NCI-H2081 (cell line): ENCODE data around the gene NPB.

Experiments used
- DNase-seq, 2 experiments: peaks; one replicate each; lab custom pipeline; 2025; lab: John Stamatoyannopoulos, UW

The NPB gene

GRCh38 chr17:81926451-81927151 is 24.6 kb downstream of the NPB start:
- peak in 1 of 2 experiments; percentile 58 for DNase-seq

DNA sequence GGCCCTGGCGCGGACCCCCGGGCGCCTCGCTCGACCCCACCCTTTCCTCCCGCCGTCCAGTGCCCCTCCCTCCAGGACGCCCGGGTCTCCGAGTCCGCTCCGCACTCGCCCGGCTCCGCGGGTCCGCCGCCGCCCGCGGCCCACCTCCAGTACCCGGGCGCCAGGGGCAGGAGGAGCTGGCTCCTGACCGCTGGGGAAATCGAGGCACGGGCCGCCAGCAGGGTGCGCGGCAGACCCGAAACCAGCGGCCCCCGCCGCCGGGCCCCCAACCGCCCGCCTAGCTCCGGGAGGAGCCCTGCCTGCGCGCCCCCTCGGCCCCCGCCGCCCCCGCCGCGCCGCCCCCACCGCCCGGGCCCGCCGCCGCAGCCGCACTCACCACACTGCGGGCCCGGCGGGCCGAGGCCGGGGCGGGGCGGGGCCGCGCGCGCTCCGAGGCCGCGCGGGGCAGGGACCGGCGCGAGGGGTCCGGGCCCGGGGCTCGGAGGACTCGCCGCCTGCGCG is 25.2 kb downstream of the NPB start:
- no peak for DNase-seq

- peak; percentile 98 for DNase-seq
Measured at GRCh38 chr17:81927653-81928543, 25.9 kb downstream of the NPB start, which contains the start of gene MAFG. Gene MAFG, minus strand, starts transcription at chr17:81927735. Its CDS starts 4,550 bp downstream, at chr17:81923185.

DNA sequence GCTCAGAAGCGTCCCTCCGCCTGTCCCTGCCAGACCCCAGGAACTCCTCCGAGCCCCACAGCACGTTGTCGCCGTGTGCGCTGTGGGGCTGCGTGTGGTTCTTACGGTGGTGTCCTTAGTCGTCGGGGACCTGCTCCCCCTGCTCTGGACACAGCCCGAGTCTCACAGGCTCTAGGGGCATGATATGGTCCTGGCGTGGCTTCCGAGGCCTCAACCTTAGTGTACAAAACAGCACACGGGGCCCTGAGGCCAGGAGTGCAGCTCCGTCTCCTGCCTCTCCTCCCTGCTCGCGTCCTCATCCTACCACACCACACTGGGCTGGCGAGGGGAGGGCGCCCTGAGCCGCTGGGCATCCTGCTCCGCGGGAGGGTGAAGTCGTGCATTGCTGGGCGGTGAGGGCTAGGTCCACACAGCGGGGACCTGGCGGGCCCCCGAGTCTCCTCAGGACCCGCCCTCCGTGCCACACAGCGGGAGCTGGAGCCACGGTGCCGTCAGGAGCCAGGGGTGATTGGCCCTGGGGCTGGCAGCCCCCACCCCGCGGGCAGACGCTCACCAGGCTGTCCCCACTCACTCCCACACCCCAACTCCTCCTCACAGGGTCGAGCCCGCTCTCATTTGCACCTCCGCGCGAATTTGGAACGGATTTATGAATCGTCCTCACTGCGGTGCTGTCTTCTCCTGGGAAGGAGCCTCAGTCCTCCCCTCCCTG is 26.7 kb downstream of the NPB start:
- DNase-seq: peak; percentile 36 to 63

DNA sequence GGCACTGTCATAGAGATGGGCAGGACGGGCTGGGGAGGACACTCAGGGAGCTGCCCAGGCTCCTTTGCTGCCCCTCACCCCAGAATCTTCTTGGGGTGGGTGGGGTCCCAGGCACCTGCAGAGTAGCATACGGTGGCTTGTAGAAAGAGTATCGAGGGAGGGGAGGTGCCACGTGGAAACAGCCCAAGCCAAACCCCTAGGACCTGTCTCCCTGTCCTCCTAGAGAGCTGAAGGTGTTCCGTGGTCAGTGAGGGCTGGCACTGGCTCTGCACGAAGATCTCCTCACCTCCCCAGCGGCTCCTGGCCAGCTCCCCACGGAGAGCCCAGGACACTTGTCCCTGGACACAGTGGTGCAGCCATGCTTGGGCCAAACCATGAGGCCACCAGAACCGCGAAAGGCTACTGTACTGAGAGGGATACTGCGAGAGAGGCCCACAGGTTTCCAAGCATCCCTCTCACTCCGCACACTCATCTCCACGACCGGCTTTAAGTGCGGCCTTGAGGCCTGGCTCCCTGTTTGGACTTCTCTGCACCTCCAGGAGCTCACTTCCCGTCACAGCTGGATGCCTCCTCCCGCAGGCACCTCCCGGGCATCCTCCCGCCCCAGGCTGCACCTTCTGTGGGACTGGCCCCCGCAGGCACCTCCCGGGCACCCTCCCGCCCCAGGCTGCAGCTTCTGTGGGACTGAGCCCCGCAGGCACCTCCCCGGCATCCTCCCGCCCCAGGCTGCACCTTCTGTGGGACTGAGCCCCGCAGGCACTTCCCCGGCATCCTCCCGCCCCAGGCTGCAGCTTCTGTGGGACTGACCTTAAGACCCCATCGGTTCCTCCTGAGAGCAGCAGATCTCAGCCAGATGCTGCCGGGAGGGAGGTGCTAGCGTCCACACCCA is 27.5 kb downstream of the NPB start:
- DNase-seq: no peak

DNA sequence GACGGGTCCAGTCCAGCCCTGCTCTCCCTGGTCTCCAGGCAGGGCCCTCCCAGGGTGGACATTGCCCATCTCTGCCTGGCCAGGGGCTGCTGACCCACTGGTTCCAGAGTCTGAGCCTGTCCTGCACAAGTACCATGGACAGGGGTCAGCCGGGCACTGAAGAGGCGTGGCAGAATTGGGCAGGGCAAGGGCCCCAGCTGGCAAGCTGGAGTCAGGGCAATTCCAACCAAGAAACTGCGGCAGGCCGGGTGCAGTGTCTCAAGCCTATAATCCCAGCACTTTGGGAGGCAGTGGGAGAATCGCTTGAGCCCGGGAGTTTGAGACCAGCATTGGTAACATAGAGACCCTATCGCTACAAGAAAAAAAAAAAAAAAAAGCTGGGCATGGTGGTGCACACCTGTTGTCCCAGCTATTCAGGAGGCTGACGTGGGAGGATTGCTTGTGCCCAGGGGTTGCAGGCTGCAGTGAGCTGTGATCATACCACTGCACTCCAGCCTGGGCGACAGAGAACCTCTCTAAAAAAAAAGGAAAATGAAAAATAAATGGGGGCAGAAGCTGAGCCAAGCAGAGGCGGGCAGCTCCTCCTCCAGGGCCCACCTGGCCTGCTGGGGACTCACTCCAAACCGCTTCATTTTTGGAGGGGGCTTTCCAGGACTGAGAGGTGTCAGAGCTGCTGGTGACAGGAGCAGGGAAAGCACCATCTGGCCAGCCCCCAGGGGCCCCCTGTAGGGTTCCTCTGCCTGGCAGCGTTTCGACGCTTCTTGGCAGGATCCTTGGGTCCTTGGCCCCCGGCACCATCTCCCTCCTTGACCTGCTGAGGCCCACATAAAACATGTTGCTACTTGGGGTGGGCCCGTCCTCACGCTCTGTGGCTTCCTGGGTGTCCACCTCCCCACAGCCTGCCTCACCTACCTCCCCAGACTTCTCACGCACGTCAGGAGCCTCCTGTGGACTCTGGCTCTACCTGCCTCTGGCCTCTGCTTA is 28.4 kb downstream of the NPB start:
- DNase-seq: no peak

DNA sequence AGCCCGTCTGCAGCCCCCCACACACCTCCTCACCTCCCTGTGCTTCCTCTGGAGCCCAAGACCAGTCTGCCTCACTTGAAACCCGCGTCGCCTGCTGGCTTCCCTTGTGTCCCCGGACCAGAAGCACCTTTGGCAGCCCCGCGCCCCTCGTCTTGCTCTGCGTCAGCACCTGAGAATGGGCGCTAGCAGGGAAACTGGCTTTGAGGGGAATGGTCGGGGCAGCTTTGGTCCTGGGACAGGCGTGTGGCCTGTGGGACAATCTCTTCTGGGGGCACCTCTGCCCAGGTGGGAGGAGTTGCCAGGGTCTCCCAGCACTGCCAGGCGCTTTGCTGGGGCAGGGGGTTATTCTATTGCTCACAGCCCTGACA is 29.1 kb downstream of the NPB start:
- DNase-seq: no peak

GRCh38 chr17:81931557-81932332 is 29.7 kb downstream of the NPB start:
- peak in 1 of 2 experiments; percentile 50 for DNase-seq

DNA sequence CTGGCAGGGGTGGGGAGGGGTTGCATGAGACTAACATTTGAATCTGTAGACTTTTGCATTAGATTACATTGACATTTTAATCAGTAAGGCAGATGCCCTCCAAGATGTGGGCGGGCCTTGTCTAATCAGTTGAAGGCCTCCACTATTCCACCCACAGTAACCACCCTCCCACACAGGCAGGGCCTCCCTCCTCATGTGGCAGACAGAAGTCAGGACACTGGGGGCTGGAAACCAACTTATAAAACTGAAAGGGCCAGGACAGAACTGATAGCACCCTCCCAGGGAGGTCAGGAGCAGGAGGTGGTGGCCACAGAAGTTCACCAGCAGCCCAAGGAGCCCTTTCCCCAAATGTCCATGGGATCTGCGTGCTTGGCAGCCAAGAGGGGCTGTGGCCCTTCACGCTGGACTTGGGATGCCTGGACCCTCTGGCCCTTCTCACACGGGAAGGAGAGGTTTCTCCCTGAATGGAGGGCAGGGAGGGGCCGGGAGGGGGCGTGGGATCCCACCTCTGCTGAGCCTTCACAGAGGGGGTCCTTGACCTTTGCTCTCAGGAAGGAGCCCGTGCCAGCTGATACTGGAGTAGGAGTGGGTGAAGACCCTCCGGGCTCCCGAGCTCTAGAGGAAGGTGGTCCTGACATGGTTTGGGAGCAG is 30.4 kb downstream of the NPB start:
- no peak for DNase-seq

GRCh38 chr17:81933178-81933699 is 31.2 kb downstream of the NPB start:
- DNase-seq: no peak

DNA sequence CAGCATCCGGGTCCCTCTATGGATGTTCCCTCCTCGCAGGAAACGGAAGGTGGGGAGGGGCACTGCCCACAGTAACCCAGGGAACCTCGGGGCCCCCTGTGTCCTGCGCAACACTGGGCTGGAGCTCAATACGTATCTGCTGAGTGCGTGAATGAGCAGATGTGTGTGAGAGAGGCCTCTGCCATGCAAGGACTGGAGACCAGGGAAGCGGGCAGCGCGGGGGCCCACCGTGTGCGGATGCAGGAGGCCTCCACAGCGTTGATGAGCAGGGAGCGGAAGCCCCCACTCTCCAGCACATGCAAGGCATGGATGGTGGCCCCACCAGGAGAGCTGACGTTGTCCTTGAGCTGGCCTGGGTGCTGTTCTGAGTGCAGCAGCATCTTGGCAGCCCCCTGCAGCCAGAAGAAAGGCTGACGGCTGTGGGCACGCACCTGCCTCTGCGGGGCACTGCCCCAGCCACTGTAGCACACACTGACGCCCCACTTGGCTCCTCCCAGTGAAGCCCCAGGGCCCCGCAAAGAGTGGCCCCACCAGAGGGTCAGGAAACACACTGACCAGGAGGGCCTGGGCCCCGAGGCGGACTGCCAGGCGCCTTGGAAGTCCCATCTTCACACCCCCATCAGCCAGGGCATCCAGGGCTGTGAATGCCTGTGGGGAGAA is 32.2 kb downstream of the NPB start:
- DNase-seq: no peak

- no peak for DNase-seq
Measured at GRCh38 chr17:81934850-81935708, 33.0 kb downstream of the NPB start.

DNA sequence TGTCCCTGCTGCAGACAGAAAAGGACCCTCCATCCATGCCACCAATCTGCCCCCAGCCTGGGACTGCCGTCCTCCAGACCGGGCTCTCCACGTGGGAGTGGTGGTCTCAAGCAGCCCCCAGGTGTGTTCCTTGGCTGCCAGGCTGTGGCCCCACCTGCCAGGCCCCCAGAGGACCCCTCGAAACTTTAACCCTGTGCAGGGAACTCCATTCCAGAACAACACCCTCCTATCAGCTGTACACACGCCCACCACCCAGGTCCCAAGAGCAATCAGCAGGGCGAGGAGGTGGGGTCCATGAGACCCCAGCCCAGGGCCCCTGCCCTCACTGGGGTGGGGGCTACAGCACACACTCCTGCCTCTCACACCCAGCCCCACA is 33.7 kb downstream of the NPB start:
- DNase-seq: no peak

DNA sequence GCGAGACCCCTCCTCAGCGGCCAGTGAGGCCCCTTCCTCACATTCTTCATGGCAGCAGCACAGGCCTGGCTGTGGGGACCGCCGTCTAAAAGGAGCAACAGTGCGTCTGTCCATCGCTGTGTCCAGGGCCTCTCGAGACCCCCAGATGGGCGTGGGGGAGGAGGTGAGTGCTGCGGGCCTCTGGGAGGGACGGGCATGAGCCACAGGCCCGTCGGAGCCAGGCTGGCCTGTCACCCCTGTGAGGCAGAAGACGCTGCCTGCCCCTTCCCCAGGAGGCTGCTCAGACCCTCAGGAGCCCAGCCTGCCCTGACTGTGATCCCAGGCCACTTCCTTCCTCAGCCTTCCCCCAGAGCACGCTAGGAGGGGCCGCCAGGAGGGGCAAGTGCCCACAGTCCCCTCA is 37.2 kb downstream of the NPB start:
- DNase-seq: no peak

DNA sequence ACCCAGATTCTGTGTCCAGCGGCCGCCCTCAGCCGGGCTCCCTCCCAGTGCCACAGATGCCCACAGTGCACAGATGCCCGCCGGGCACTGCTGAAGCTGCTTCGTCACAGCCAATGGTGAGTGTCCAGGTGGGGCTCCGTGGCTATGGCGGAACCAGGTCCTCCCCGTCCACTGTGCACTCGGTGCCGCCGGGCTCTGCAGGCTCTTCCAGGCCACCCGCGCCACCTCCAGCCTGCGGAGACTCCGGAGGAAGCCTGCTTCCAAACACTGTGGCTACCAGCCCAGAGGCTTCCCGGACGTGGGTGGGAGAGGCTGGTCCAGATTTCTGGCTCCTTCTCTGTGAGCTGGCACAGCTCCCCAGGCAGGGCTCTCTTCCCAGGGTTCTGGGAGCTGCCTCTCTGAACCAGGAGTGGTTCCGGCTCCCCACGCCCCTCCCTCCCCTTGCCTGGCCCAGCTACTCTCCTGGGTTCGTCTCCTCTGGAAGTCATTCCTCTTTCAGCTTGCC is 37.9 kb downstream of the NPB start:
- no peak for DNase-seq

GRCh38 chr17:81940538-81941483 is 38.8 kb downstream of the NPB start:
- no peak for DNase-seq
